Tibial artery (tissue), 4 donors: ENCODE measurements around the gene SPP1.

Experiments
- DNase-seq, 2 donors: peaks; one replicate each; pipeline ENCODE4 v3.0.0-alpha.2; 2019
- H3K27ac ChIP-seq, 2 donors: fragments of 200-600 bp; sonication (generic) in 1 of 2; 1 replicate in 1 of 2; 2 replicates in 1 of 2; pipeline ENCODE4 v1.5.1; 2018 to 2019; ENCODE audit warnings: mild to moderate bottlenecking in 1 of 2
- H3K27me3 ChIP-seq, 2 donors: fragments of 200-600 bp; sonication (generic) in 1 of 2; one replicate each; pipeline versions ENCODE4 v1.5.1 to v1.6.0; 2016 to 2019
- H3K36me3 ChIP-seq, 3 donors: fragments of 200-600 bp; sonication (generic) in 2 of 3; one replicate each; pipeline ENCODE4 v1.5.1; 2016 to 2019; ENCODE audit warnings: mild to moderate bottlenecking in 2 of 3
- H3K4me1 ChIP-seq, 4 donors: fragments of 200-600 bp; sonication (generic) in 2 of 4; 1 replicate in 3 of 4; 2 replicates in 1 of 4; pipeline ENCODE4 v1.5.1; 2016 to 2019
- H3K4me3 ChIP-seq, 2 donors: fragments of 200-600 bp; sonication (generic) in 1 of 2; 1 replicate in 1 of 2; 2 replicates in 1 of 2; pipeline ENCODE4 v1.5.1; 2018 to 2019; ENCODE audit warnings: mild to moderate bottlenecking in 2 of 2
- H3K9me3 ChIP-seq, 3 donors: fragments of 200-600 bp; sonication (generic) in 1 of 3; one replicate each; pipeline ENCODE4 v1.5.1; 2016 to 2019
- intact Hi-C: fragments of 100-400 bp; cut with DNase I; formaldehyde crosslinking; loops from one replicate; pipeline ENCODE4 v1.15.0; 2023; ENCODE audit warnings: low total_unique reads
- TF ChIP-seq, protein P1 (sequence below), 2 experiments: fragments of 200-600 bp in 1 of 2; fragments of 450-650 bp in 1 of 2; IDR thresholded peaks; one replicate each; pipeline ENCODE4 v1.5.1; 2017 to 2019; ENCODE audit warnings: antibody characterized with exemption in 2 of 2, mild to moderate bottlenecking in 1 of 2, moderate library complexity in 1 of 2

The SPP1 gene

DNA sequence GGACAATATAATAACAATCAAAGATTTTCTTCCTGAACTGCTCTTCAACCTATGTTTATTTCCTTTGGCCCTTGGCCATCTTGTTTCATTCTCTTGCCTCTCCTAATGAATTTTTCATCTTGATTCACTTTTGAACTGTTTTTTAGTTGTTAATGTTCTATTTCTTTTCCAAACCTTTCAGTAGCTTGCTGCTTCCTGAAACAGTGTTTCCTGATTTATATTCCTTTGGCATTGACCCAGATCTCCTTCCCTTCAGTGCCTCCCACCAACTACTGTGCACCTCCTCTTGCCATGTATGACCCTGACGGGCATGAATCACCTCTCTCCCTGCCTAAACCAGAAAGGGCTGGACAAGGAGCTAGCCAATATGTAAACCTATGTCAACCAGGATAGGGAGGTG lies 25.6 kb upstream of the SPP1 start:
- TF ChIP-seq, protein P1, sequence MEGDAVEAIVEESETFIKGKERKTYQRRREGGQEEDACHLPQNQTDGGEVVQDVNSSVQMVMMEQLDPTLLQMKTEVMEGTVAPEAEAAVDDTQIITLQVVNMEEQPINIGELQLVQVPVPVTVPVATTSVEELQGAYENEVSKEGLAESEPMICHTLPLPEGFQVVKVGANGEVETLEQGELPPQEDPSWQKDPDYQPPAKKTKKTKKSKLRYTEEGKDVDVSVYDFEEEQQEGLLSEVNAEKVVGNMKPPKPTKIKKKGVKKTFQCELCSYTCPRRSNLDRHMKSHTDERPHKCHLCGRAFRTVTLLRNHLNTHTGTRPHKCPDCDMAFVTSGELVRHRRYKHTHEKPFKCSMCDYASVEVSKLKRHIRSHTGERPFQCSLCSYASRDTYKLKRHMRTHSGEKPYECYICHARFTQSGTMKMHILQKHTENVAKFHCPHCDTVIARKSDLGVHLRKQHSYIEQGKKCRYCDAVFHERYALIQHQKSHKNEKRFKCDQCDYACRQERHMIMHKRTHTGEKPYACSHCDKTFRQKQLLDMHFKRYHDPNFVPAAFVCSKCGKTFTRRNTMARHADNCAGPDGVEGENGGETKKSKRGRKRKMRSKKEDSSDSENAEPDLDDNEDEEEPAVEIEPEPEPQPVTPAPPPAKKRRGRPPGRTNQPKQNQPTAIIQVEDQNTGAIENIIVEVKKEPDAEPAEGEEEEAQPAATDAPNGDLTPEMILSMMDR (IDR thresholded peaks at IDR 0.05): no peak
- Histone ChIP-seq H3K27me3 (no peaks in the 10 kb centered on the region), H3K27ac (no peak overlapping the region), H3K4me3 (no peak overlapping the region), H3K9me3 (no peaks in the 10 kb centered on the region), H3K4me1 (peaks cover 0 to 4% (median 0%) of the 10 kb centered on the region in 4 donors), H3K36me3 (no peaks in the 10 kb centered on the region)
- intact Hi-C loops: no loop called here
- DNase-seq: no peak

DNA sequence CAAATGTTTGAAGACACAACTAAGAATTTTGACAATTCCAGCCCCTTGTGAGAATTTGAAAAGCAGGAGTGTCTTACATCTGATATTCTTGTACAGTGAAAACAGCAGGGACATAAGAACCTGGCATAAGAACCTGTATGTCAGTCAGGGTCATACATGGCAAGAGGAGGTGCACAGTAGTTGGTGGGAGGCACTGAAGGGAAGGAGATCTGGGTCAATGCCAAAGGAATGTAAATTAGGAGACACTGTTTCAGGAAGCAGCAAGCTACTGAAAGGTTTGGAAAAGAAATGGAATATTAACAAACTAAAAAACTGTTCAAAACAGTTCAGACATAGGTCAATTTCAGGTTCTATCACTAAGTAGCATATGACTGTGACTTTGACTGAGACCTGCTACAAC lies 25.0 kb upstream of the SPP1 start:
- Histone ChIP-seq H3K9me3 (no peaks in the 10 kb centered on the region), H3K36me3 (no peaks in the 10 kb centered on the region), H3K27ac (no peak overlapping the region), H3K27me3 (no peaks in the 10 kb centered on the region), H3K4me3 (no peak overlapping the region), H3K4me1 (peaks cover 0 to 4% (median 0%) of the 10 kb centered on the region in 4 donors)
- no peak for DNase-seq
- TF ChIP-seq, protein P1 (IDR thresholded peaks at IDR 0.05): no peak
- intact Hi-C loops: no loop called here

DNA sequence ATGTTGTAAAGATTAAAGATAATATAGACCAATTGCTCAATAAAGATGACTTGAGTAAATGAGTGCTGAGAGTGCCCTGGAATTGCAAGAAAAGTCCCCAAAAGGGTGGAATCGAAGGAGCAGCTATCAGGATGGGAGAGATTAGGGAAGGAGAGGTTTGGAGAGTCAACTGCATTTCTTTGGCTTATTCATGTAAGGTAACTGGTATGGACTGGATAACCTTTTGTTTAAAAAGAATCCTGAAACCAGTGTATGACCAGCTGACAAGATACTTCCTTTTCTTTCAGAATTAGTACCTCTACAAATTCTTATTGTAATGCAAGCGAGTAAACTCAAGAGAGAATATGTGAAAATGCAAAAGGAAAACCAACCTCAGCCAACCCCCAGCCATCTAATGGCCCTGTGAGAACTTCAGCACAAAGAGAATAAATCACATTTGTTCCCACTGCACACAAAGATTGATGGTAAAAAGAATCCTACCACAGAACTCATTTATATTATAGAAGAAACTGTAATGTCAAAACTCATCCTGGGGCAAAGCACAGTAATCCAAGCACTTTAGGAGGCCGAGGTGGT lies 24.5 kb upstream of the SPP1 start:
- Histone ChIP-seq H3K4me1 (peaks cover 0 to 4% (median 0%) of the 10 kb centered on the region in 4 donors), H3K27me3 (no peaks in the 10 kb centered on the region), H3K27ac (no peak overlapping the region), H3K4me3 (no peak overlapping the region), H3K36me3 (no peaks in the 10 kb centered on the region), H3K9me3 (no peaks in the 10 kb centered on the region)
- no peak for DNase-seq
- intact Hi-C loops: no loop called here
- TF ChIP-seq, protein P1 (IDR thresholded peaks at IDR 0.05): no peak

DNA sequence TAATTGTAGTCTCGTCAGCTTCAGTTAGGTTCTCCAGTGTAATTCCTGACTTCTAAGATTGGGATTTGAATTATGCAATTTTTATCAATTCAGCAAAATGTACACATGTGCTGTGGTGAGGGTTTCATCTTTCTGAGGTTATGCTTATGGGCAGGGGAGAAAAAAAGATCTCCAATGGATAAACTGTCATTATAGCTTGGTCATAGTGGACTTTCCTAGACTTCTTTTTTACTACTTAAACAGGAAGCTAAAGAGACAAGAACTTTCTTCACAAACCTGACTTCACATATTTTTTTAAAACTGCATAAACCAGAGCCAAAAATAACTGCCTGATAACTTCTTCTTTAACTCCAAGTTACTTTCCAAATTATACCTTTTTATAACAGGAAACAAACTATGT lies 21.7 kb upstream of the SPP1 start:
- intact Hi-C loops: no loop called here

DNA sequence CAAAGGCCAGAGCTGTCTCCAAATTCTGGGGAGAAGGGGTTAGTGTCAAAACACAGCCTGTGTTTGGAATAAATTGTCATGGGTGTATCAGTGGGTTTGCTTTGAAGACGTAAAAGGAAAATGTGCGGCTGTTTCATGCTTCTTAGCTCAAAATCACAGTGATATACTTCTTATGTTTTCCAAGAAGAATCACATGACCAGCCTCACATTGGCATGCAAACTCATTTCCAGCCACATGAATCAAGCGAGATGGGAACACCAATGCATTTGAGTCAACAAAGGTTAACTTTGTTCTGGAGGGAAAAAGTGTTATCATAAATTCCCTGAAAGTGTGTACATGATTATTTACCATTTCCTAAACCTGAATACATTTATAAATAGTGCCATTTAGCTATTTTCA lies 19.0 kb upstream of the SPP1 start:
- Histone ChIP-seq H3K36me3 (no peaks in the 10 kb centered on the region), H3K27ac (no peak overlapping the region), H3K9me3 (no peaks in the 10 kb centered on the region), H3K4me1 (no peaks in the 10 kb centered on the region), H3K27me3 (no peaks in the 10 kb centered on the region), H3K4me3 (no peak overlapping the region)
- intact Hi-C loops: no loop called here
- DNase-seq: no peak
- TF ChIP-seq, protein P1 (IDR thresholded peaks at IDR 0.05): no peak

More for the DNA sequence above, 21.7 kb upstream of the SPP1 start:
- TF ChIP-seq, protein P1 (IDR thresholded peaks at IDR 0.05): no peak
- no peaks in the 10 kb centered on the region for H3K27me3 ChIP-seq
- no peak overlapping the region for H3K27ac ChIP-seq
- H3K9me3 ChIP-seq: no peaks in the 10 kb centered on the region
- no peak for DNase-seq
- H3K4me1 ChIP-seq: peaks cover 0 to 4% (median 0%) of the 10 kb centered on the region in 4 donors
- no peak overlapping the region for H3K4me3 ChIP-seq
- no peaks in the 10 kb centered on the region for H3K36me3 ChIP-seq

DNA sequence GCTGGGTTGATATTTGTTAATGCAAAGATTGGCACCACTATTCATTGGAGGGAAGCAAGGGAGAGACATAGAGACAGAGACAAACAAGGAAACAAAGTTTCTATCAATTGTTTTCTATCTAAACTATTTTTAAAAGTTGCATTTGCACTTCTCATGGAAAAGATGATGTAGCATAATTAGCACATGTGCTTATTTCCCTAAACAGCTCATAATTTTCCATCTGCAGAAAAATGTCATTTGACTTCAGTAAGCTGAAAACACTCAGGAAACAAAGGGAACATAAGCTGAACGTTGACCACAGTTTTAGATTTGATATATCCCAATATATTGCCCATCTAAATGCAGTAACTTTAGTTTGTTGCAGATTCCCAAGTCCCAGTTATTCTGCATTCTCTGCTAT lies 18.5 kb upstream of the SPP1 start:
- no peaks in the 10 kb centered on the region for H3K9me3 ChIP-seq
- H3K4me3 ChIP-seq: no peak overlapping the region
- intact Hi-C loops: no loop called here
- H3K27ac ChIP-seq: no peak overlapping the region
- TF ChIP-seq, protein P1 (IDR thresholded peaks at IDR 0.05): no peak
- H3K4me1 ChIP-seq: no peaks in the 10 kb centered on the region
- H3K36me3 ChIP-seq: no peaks in the 10 kb centered on the region
- no peaks in the 10 kb centered on the region for H3K27me3 ChIP-seq
- no peak for DNase-seq
